ENCODE measurements around the gene MAP2.

MAP2 gene

GRCh38 chr2:209425471-209426071 lies 1.7 kb downstream of the MAP2 start:
- peak; percentile 16 for DNase-seq

- DNase-seq = no peak
These were observed 2.6 kb downstream of the MAP2 start for GRCh38 chr2:209426432-209426831.

- no peak for DNase-seq
These were observed 7.9 kb downstream of the MAP2 start for GRCh38 chr2:209431701-209432100.

- DNase-seq = no peak
These were observed 17.7 kb downstream of the MAP2 start for GRCh38 chr2:209441541-209441940.

- no peak for DNase-seq
These were observed 19.1 kb downstream of the MAP2 start for GRCh38 chr2:209442939-209443338.

GRCh38 chr2:209445485-209445884 lies 21.6 kb downstream of the MAP2 start:
- no peak for DNase-seq

- no peak for DNase-seq
These were observed 27.5 kb downstream of the MAP2 start for GRCh38 chr2:209451209-209451834.

- DNase-seq = peak; percentile 26
These were observed 32.6 kb downstream of the MAP2 start for GRCh38 chr2:209456489-209456888.

GRCh38 chr2:209458008-209458979 lies 34.4 kb downstream of the MAP2 start:
- DNase-seq = no peak

- DNase-seq = no peak
These were observed 35.5 kb downstream of the MAP2 start for GRCh38 chr2:209459359-209459758.

GRCh38 chr2:209460151-209460761 lies 36.4 kb downstream of the MAP2 start:
- no peak for DNase-seq

GRCh38 chr2:209463226-209463625 lies 39.4 kb downstream of the MAP2 start:
- DNase-seq = peak; percentile 8

- no peak for DNase-seq
These were observed 40.0 kb downstream of the MAP2 start for GRCh38 chr2:209463835-209464234.

- no peak for DNase-seq
These were observed 45.0 kb downstream of the MAP2 start for GRCh38 chr2:209468846-209469245.

- DNase-seq = no peak
These were observed 45.6 kb downstream of the MAP2 start for GRCh38 chr2:209469481-209469880.

- DNase-seq = no peak
These were observed 46.6 kb downstream of the MAP2 start for GRCh38 chr2:209470466-209470865.

GRCh38 chr2:209471037-209471436 lies 47.2 kb downstream of the MAP2 start:
- peak; percentile 38 for DNase-seq

- peak; percentile 83 for DNase-seq
These were observed 48.4 kb downstream of the MAP2 start for GRCh38 chr2:209472112-209472832.

GRCh38 chr2:209472871-209473270 lies 49.0 kb downstream of the MAP2 start:
- DNase-seq = peak; percentile 66

GRCh38 chr2:209473930-209474419 lies 50.1 kb downstream of the MAP2 start:
- DNase-seq = peak; percentile 48

GRCh38 chr2:209474960-209475359 lies 51.1 kb downstream of the MAP2 start:
- no peak for DNase-seq

Measured in MV-4-11 (cell line).